Measurements from ENCODE around the gene AIPL1.

- TF ChIP-seq, protein P1, sequence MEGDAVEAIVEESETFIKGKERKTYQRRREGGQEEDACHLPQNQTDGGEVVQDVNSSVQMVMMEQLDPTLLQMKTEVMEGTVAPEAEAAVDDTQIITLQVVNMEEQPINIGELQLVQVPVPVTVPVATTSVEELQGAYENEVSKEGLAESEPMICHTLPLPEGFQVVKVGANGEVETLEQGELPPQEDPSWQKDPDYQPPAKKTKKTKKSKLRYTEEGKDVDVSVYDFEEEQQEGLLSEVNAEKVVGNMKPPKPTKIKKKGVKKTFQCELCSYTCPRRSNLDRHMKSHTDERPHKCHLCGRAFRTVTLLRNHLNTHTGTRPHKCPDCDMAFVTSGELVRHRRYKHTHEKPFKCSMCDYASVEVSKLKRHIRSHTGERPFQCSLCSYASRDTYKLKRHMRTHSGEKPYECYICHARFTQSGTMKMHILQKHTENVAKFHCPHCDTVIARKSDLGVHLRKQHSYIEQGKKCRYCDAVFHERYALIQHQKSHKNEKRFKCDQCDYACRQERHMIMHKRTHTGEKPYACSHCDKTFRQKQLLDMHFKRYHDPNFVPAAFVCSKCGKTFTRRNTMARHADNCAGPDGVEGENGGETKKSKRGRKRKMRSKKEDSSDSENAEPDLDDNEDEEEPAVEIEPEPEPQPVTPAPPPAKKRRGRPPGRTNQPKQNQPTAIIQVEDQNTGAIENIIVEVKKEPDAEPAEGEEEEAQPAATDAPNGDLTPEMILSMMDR (IDR thresholded peaks at IDR 0.05; ENCODE audit: extremely low read depth in 1 of 2, insufficient read depth in 1 of 2, low read depth in 1 of 2, low read length in 2 of 2): no peak
- TF ChIP-seq EZH2 (IDR thresholded peaks at IDR 0.05; ENCODE audit: borderline replicate concordance, low read depth, low read length, severe bottlenecking) (no peak), MYC (IDR thresholded peaks at IDR 0.05; ENCODE audit: low read depth, low read length) (no peak)
Observed at GRCh38 chr17:6435051-6435450, at the start of gene AIPL1.

Data from endothelial cell of umbilical vein (primary cell).